GM12878 (cell line): Measurements from ENCODE around the gene GLT8D2. TPM values are rescaled to one million over a fixed set of nuclear protein-coding genes. Genes with fewer than 3 reads are reported as not detected.

ENCODE experiments used
- ATAC-seq: fragments of 200-7000 bp; cut with Tn5 transposase; 3 replicates; pipeline ENCODE4 v1.9.1; 2020; ENCODE audit warnings: mild to moderate bottlenecking, moderate library complexity
- BruUV-seq: library from RNA; stranded (reverse); fragments of 400-500 nt; replicated peaks from 2 replicates; lab custom pipeline; 2021; lab: Mats Ljungman, UMichigan
- CTCF ChIA-PET: fragments of 300-600 bp; sonication (Branson Sonifier 250); formaldehyde crosslinking; extraction: SDS; loops from one replicate; lab custom pipeline; 2021; ENCODE audit warnings: inconsistent platforms; lab: Yijun Ruan, JAX
- POLR2A ChIA-PET: fragments of 350-600 bp; formaldehyde crosslinking; extraction: SDS; loops from one replicate; lab custom pipeline; 2021; ENCODE audit warnings: inconsistent platforms; lab: Charles Lee
- RAD21 ChIA-PET: fragments of 300-600 bp; sonication (Branson Sonifier 250); formaldehyde crosslinking; loops from one replicate; lab custom pipeline; 2023; ENCODE audit warnings: antibody characterized with exemption; ENCODE audit not compliant: unreplicated experiment; lab: Charles Lee
- SMC1A ChIA-PET: fragments of 300-600 bp; sonication (Branson Sonifier 250); formaldehyde crosslinking; loops from one replicate; lab custom pipeline; 2023; ENCODE audit not compliant: unreplicated experiment, uncharacterized antibody; lab: Charles Lee
- DNase-seq: peaks from one replicate; pipeline ENCODE4 v3.0.0-alpha.2; 2011; ENCODE audit warnings: low read depth, low spot score
- FAIRE-seq: peaks from 3 replicates; lab custom pipeline; 2011; peaks lifted over from hg19 to GRCh38; lab: Jason Lieb, UNC
- H2AFZ ChIP-seq: 2 replicates; pipeline ENCODE4 v1.6.0; 2011; ENCODE audit warnings: low read depth, low read length, control low read depth; ENCODE audit not compliant: control insufficient read depth
- H3K27ac ChIP-seq: 2 replicates; pipeline ENCODE4 v1.5.1; 2011; ENCODE audit warnings: control low read depth; ENCODE audit not compliant: control insufficient read depth, insufficient read depth
- H3K27me3 ChIP-seq, 2 experiments: replicated peaks in 1 of 2; 2 replicates each; pipeline versions ENCODE4 v1.6.0 to v1.6.1; 2011; ENCODE audit warnings: low read length in 1 of 2; ENCODE audit not compliant: control insufficient read depth in 2 of 2, insufficient read depth in 2 of 2
- H3K36me3 ChIP-seq, 2 experiments: 2 replicates each; pipeline ENCODE4 v1.5.1; 2011; ENCODE audit warnings: low read length in 1 of 2; ENCODE audit not compliant: control insufficient read depth in 2 of 2, insufficient read depth in 2 of 2
- H3K4me1 ChIP-seq: 2 replicates; pipeline ENCODE4 v1.6.1; 2011; ENCODE audit warnings: mild to moderate bottlenecking, low read length, moderate library complexity, mixed read lengths; ENCODE audit not compliant: control insufficient read depth, insufficient read depth
- H3K4me2 ChIP-seq: 2 replicates; pipeline ENCODE4 v1.6.0; 2011; ENCODE audit warnings: control low read depth; ENCODE audit not compliant: control insufficient read depth, insufficient read depth
- H3K4me3 ChIP-seq: fragments of 200-600 bp; sonication (generic); 2 replicates; pipeline ENCODE4 v1.5.1; 2016
- H3K79me2 ChIP-seq: 2 replicates; pipeline ENCODE4 v1.6.0; 2011; ENCODE audit warnings: low read length; ENCODE audit not compliant: control insufficient read depth, insufficient read depth
- H3K9ac ChIP-seq: 2 replicates; pipeline ENCODE4 v1.8.0; 2011; ENCODE audit warnings: low read length, control low read depth, mixed read lengths; ENCODE audit not compliant: control insufficient read depth, insufficient read depth
- H3K9me3 ChIP-seq: replicated peaks from 3 replicates; pipeline ENCODE4 v1.5.1; 2011; ENCODE audit warnings: mild to moderate bottlenecking, low read length; ENCODE audit not compliant: control insufficient read depth, insufficient read depth
- H4K20me1 ChIP-seq: 2 replicates; pipeline ENCODE4 v1.6.0; 2011; ENCODE audit not compliant: control insufficient read depth, insufficient read depth
- BACH1 ChIP-seq: fragments of 450-650 bp; IDR thresholded peaks from 2 replicates; pipeline ENCODE4 v1.6.1; 2017; ENCODE audit warnings: mild to moderate bottlenecking, borderline replicate concordance
- CBFB ChIP-seq: IDR thresholded peaks from 2 replicates; pipeline ENCODE4 v1.6.1; 2016; ENCODE audit warnings: antibody characterized with exemption, low read depth
- CREM ChIP-seq: IDR thresholded peaks from 2 replicates; pipeline ENCODE4 v1.6.1; 2014; ENCODE audit warnings: antibody characterized with exemption, low read depth
- GABPA ChIP-seq: IDR thresholded peaks from 2 replicates; pipeline ENCODE4 v1.6.1; 2014; ENCODE audit warnings: antibody characterized with exemption, low read depth, mild to moderate bottlenecking, inconsistent platforms
- IKZF2 ChIP-seq, 2 experiments: fragments of 450-650 bp; IDR thresholded peaks; 2 replicates each; pipeline ENCODE4 v1.6.1; 2017; ENCODE audit warnings: mild to moderate bottlenecking in 2 of 2, moderate library complexity in 2 of 2
- MEF2A ChIP-seq: IDR thresholded peaks from 2 replicates; pipeline ENCODE4 v1.6.1; 2011; ENCODE audit warnings: low read depth, mild to moderate bottlenecking, low read length, moderate library complexity; ENCODE audit not compliant: insufficient read depth
- POLR2AphosphoS5 ChIP-seq: IDR thresholded peaks from 2 replicates; pipeline ENCODE4 v1.6.1; 2011; ENCODE audit warnings: mild to moderate bottlenecking, low read length, inconsistent platforms
- RFX5 ChIP-seq: IDR thresholded peaks from 2 replicates; pipeline ENCODE4 v1.6.1; 2011; ENCODE audit warnings: low read depth, low read length, improper control_type of control experiment
- ZNF274 ChIP-seq: IDR thresholded peaks from one replicate; pipeline ENCODE4 v1.8.0; 2011; ENCODE audit not compliant: insufficient read length, insufficient read depth
- WGBS: methylation state at CpG from one replicate; pipeline ENCODE4 v1.1.6; 2016; ENCODE audit warnings: low lambda C conversion rate; ENCODE audit not compliant: insufficient replicate concordance, insufficient coverage; ENCODE audit errors: missing lambda C conversion rate; 5-methylcytosine and 5-hydroxymethylcytosine counted together
- in situ Hi-C: fragments of 300-500 bp; cut with MboI; formaldehyde crosslinking; loops from 9 replicates; pipeline ENCODE4 v1.14.3; 2018; ENCODE audit warnings: mixed read lengths
- intact Hi-C: fragments of 100-400 bp; cut with micrococcal nuclease; formaldehyde crosslinking; loops from one replicate; pipeline ENCODE4 v1.14.2; 2022; ENCODE audit not compliant: unreplicated experiment
- polyA plus RNA-seq, 11 experiments: library from polyadenylated mRNA; depleted of rRNA in 4 of 11; unstranded in 6 of 11; stranded (reverse) in 5 of 11; fragments of >200 nt; fragmentation: Nextera tagmentation in 4 of 11; fragmentation: Illumina TruSeq in 1 of 11; extraction: Ambion mirVana in 4 of 11; extraction: Trizol in 1 of 11; gene quantifications; 1 replicate in 1 of 11; 2 replicates in 10 of 11; pipeline versions ENCODE4 v1.2.1 to v1.2.3, GENCODE V29; 2011 to 2016; ENCODE audit warnings: inconsistent platforms in 2 of 11, missing spikeins in 2 of 11, low read depth in 1 of 11
- total RNA-seq, 4 experiments: library from RNA; depleted of rRNA in 3 of 4; stranded (reverse); fragments of >200 nt in 3 of 4; fragmentation: Illumina TruSeq in 1 of 4; extraction: Trizol in 1 of 4; gene quantifications; 2 replicates each; pipeline versions ENCODE4 v1.2.1 to v1.2.3, GENCODE V29; 2013 to 2021
- TF ChIP-seq, protein P1 (sequence below): fragments of 450-650 bp; conservative IDR thresholded peaks from 2 replicates; pipeline ENCODE4 v1.6.1; 2017; ENCODE audit warnings: mild to moderate bottlenecking, moderate library complexity
- TF ChIP-seq, protein P2 (sequence below): fragments of 450-650 bp; IDR thresholded peaks from 2 replicates; pipeline ENCODE4 v1.6.1; 2017; ENCODE audit warnings: mild to moderate bottlenecking, low read depth, inconsistent platforms; ENCODE audit not compliant: poor library complexity, severe bottlenecking

GLT8D2 gene
- total and polyA plus RNA-seq, 10 of the 15 experiments (the other 5 are each of a cell fraction or from before 2014, with no cell fraction given) = 0.06 to 0.80 (median 0.37) TPM; not detected in 1

DNA sequence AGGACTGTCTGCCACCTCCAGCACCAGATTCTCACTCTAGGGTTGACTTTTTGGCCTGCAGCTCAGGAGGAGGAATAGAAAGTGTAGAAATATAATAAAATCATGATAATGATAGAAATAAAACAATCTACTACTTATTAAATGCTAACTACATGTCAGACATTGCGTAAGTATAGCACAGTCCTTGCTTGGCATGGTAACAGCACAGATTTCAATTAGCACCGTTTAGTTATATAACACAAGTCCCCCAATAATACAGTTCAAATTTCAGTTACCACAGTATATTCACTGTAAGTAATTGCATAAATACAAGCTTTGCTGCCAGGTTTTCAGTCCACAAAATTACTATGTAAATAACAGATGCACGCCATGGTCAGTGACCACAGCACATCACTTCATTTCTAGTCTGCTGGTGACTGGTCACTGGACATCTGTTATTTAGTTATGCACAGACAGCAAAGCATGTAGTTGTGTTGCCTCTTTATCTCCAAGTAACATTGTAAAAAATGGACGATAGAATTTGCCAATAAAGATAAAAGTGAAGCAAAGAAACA, 6.5 kb upstream of the GLT8D2 start:
- no peaks in the 10 kb centered on the region for H4K20me1 ChIP-seq
- in situ Hi-C loops (loop anchor here (5.0 kb wide), 1 partner anchor 51 kb away; no protein-coding TSS in a partner anchor), intact Hi-C loops (loop anchor here (2.0 to 10.0 kb wide), 2 partner anchors 178 to 298 kb away; no protein-coding TSS in a partner anchor)
- no peak for DNase-seq
- no peak overlapping the region for H3K4me3 ChIP-seq
- ChIA-PET POLR2A (interaction anchor here (1.1 kb wide), 1 partner anchor 29 kb away, joined by 3 read pairs; no protein-coding TSS in a partner anchor), CTCF (interaction anchor here (1.8 to 5.9 kb wide), 3 partner anchors 46 to 167 kb away, joined by 3 to 118 read pairs (median 9); no protein-coding TSS in a partner anchor), RAD21 (interaction anchor here (0.5 to 5.4 kb wide), 2 partner anchors 52 to 56 kb away, joined by 4 to 50 read pairs; no protein-coding TSS in a partner anchor), SMC1A (interaction anchor here (4.9 kb wide), 1 partner anchor 53 kb away, joined by 75 read pairs; no protein-coding TSS in a partner anchor)
- H3K36me3 ChIP-seq = no peaks in the 10 kb centered on the region
- no peaks in the 10 kb centered on the region for H3K79me2 ChIP-seq
- TF ChIP-seq, protein P1, sequence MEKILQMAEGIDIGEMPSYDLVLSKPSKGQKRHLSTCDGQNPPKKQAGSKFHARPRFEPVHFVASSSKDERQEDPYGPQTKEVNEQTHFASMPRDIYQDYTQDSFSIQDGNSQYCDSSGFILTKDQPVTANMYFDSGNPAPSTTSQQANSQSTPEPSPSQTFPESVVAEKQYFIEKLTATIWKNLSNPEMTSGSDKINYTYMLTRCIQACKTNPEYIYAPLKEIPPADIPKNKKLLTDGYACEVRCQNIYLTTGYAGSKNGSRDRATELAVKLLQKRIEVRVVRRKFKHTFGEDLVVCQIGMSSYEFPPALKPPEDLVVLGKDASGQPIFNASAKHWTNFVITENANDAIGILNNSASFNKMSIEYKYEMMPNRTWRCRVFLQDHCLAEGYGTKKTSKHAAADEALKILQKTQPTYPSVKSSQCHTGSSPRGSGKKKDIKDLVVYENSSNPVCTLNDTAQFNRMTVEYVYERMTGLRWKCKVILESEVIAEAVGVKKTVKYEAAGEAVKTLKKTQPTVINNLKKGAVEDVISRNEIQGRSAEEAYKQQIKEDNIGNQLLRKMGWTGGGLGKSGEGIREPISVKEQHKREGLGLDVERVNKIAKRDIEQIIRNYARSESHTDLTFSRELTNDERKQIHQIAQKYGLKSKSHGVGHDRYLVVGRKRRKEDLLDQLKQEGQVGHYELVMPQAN = no peak
- TF ChIP-seq MEF2A = no peak
- TF ChIP-seq CREM = no peak
- no peak for TF ChIP-seq ZNF274
- no peak for TF ChIP-seq POLR2AphosphoS5
- TF ChIP-seq RFX5 = no peak
- TF ChIP-seq BACH1 = no peak
- TF ChIP-seq, protein P2, sequence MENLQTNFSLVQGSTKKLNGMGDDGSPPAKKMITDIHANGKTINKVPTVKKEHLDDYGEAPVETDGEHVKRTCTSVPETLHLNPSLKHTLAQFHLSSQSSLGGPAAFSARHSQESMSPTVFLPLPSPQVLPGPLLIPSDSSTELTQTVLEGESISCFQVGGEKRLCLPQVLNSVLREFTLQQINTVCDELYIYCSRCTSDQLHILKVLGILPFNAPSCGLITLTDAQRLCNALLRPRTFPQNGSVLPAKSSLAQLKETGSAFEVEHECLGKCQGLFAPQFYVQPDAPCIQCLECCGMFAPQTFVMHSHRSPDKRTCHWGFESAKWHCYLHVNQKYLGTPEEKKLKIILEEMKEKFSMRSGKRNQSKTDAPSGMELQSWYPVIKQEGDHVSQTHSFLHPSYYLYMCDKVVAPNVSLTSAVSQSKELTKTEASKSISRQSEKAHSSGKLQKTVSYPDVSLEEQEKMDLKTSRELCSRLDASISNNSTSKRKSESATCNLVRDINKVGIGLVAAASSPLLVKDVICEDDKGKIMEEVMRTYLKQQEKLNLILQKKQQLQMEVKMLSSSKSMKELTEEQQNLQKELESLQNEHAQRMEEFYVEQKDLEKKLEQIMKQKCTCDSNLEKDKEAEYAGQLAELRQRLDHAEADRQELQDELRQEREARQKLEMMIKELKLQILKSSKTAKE = no peak
- TF ChIP-seq GABPA = no peak
- TF ChIP-seq IKZF2 (IDR thresholded peaks at IDR 0.05) = no peak
- TF ChIP-seq CBFB = no peak
- H2AFZ ChIP-seq = no peak overlapping the region
- H3K9ac ChIP-seq = no peak overlapping the region
- no TSS peak for BruUV-seq
- H3K4me2 ChIP-seq = no peak overlapping the region
- ATAC-seq = no peak
- H3K4me1 ChIP-seq = no peaks in the 10 kb centered on the region
- no peak overlapping the region for H3K27ac ChIP-seq
- 69% methylated on average over 4 of the region's 4 CpGs for WGBS
- peaks cover 0 to 2% of the 10 kb centered on the region in 2 experiments; a peak in 2 of 4 replicates for H3K27me3 ChIP-seq
- H3K9me3 ChIP-seq = no peaks in the 10 kb centered on the region
- no peak for FAIRE-seq
